GM23248 (cell line): Measurements from ENCODE around the gene HPS5.

Experiments used
- EZH2 ChIP-seq: fragments of 200-600 bp; sonication (generic); IDR thresholded peaks from 2 replicates; pipeline ENCODE4 v1.6.1; 2018; ENCODE audit warnings: antibody characterized with exemption, mild to moderate bottlenecking; ENCODE audit not compliant: insufficient read depth, poor library complexity, severe bottlenecking
- EZH2phosphoT487 ChIP-seq: fragments of 200-600 bp; sonication (generic); IDR thresholded peaks from 2 replicates; pipeline ENCODE4 v1.6.1; 2018; ENCODE audit warnings: antibody characterized with exemption, moderate library complexity, mild to moderate bottlenecking, low read depth; ENCODE audit not compliant: insufficient read depth

GRCh38 chr11:18261721-18262120 lies 60.2 kb downstream of the HPS5 start:
- TF ChIP-seq EZH2 (no peak), EZH2phosphoT487 (no peak)
